ENCODE results near the gene ATM.
"Not testable (repeated sequence)": the region's sequence is repeated elsewhere in the genome, so short reads cannot be mapped to it uniquely, and the experiment has no call there.

Gene ATM

GRCh38 chr11:108388576-108388975 lies 165.7 kb downstream of the ATM start:
- no peak for DNase-seq

GRCh38 chr11:108392353-108392752 lies 169.5 kb downstream of the ATM start:
- DNase-seq, result no peak

- no peak for DNase-seq
These were observed 170.2 kb downstream of the ATM start for GRCh38 chr11:108393046-108393445.

DNA sequence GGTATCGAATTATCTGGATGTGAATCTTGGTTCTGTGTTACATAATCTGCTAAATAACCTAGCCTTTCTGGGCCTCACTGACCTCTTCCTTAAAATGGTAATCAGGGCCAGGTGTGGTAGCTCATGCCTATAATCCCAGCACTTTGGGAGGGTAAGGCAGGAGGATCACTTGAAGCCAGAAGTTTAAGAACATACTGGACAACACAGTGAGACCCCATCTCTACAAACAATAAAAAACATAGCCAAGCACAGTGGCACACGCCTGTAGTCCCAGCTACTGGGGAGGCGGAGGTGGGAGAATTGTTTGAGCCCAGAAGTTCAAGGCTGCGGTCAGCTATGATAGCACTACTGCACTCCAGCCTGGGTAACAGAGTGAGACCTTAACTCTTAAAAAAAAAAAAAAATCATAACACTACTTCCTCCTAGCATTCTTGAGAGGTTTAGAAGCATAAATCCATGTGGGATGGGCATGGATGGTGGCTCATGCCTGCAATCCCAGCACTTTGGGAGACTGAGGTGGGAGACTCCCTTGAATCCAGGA lies 171.9 kb downstream of the ATM start:
- DNase-seq, result no peak

GRCh38 chr11:108396672-108397071 lies 173.8 kb downstream of the ATM start:
- not testable (repeated sequence) for DNase-seq

GRCh38 chr11:108398439-108398838 lies 175.6 kb downstream of the ATM start:
- DNase-seq, result no peak

DNA sequence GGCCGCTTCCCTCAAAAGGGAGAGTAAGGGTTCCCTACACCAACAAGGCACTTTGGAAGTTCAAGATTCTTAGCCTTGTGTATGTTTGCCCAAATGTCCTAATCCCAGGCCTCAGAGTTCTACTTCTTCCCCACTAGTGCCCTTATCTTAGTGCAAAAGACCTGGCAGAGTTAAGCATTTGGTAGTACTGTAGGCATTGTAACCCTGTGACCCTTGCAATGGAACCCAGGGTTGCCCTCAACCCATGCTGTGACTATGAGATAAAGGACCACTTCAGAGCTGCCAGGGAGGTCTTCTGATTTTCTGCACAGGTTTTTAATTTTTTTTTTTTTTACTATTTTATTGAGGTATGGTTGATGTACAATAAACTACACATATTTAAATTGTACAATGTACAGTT lies 179.4 kb downstream of the ATM start:
- DNase-seq, result no peak

- DNase-seq, result no peak
These were observed 180.2 kb downstream of the ATM start for GRCh38 chr11:108403052-108403451.

DNA sequence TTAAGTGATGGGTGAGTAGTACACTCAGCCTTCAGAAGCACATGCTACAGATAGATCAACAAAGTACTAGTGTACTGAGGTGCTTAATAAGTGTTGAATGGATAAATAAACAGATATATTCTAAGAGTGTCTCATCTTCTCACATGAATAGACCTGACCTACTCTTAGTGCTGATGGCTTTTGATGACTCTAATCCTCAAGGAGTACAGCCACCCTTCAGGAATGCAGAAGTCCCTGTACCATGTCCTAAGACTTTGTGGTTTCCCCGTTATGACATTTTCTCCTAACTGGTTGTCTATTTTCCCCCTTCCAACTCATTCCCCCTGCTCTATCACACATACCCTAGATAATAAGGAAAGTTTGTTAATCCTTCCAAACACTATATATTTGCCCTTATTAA lies 182.8 kb downstream of the ATM start:
- no peak for DNase-seq

DNA sequence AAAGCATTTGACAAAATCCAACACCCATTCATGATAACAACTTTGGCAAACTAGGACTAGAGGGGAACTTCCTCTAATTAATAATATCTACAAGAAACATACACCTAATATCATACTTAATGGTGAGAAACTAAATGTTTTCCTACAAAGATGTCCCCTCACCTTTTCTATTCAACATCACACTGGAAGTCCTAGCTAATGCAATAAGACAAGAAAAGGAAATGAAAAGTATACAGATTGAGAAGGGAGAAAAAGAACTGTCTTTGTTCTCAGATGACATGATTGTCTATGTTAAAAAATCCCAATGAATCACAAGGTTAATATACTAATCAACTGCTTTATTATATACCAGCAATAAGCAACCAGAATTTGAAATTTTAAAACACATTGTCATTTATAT lies 192.1 kb downstream of the ATM start:
- no peak for DNase-seq

- peak; percentile 47 for DNase-seq
These were observed 194.7 kb downstream of the ATM start for GRCh38 chr11:108417551-108417950.

Measured in CD4-positive, alpha-beta T cell treated with Interleukin-10 for 1 hour (primary cell).